Measurements from ENCODE around the gene FRK.
"Not testable (repeated sequence)": the region's sequence is repeated elsewhere in the genome, so short reads cannot be mapped to it uniquely, and the experiment has no call there.

The FRK gene

DNA sequence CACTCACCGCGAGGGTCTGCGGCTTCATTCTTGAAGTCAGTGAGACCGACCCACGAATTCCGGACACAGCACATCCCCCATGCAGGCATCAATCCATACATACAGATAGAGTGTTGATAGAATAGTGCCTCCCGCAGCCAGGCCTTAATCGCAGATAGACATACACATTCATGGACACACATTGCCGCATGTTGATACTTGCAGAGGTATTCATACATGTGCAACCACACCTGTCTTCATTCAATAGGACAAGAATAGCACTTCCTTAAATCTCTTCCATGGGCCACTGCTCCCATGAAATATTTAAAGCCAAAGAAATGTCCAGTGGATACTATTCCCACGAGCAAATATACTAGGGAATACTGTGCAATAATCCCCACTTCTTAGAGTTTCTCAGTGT is 170.5 kb downstream of the FRK start:
- no peak for TF ChIP-seq ZNF140 (tag by site-specific recombination; IDR thresholded peaks at IDR 0.05)
- TF ChIP-seq ZNF747 (tag by site-specific recombination; IDR thresholded peaks at IDR 0.05) = no peak
- TF ChIP-seq, protein P1, sequence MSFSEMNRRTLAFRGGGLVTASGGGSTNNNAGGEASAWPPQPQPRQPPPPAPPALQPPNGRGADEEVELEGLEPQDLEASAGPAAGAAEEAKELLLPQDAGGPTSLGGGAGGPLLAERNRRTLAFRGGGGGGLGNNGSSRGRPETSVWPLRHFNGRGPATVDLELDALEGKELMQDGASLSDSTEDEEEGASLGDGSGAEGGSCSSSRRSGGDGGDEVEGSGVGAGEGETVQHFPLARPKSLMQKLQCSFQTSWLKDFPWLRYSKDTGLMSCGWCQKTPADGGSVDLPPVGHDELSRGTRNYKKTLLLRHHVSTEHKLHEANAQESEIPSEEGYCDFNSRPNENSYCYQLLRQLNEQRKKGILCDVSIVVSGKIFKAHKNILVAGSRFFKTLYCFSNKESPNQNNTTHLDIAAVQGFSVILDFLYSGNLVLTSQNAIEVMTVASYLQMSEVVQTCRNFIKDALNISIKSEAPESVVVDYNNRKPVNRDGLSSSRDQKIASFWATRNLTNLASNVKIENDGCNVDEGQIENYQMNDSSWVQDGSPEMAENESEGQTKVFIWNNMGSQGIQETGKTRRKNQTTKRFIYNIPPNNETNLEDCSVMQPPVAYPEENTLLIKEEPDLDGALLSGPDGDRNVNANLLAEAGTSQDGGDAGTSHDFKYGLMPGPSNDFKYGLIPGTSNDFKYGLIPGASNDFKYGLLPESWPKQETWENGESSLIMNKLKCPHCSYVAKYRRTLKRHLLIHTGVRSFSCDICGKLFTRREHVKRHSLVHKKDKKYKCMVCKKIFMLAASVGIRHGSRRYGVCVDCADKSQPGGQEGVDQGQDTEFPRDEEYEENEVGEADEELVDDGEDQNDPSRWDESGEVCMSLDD (tag by site-specific recombination; IDR thresholded peaks at IDR 0.05) = no peak
- no peak for TF ChIP-seq ZNF623 (tag by site-specific recombination; IDR thresholded peaks at IDR 0.05)
- TF ChIP-seq, protein P2, sequence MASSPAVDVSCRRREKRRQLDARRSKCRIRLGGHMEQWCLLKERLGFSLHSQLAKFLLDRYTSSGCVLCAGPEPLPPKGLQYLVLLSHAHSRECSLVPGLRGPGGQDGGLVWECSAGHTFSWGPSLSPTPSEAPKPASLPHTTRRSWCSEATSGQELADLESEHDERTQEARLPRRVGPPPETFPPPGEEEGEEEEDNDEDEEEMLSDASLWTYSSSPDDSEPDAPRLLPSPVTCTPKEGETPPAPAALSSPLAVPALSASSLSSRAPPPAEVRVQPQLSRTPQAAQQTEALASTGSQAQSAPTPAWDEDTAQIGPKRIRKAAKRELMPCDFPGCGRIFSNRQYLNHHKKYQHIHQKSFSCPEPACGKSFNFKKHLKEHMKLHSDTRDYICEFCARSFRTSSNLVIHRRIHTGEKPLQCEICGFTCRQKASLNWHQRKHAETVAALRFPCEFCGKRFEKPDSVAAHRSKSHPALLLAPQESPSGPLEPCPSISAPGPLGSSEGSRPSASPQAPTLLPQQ (tag by site-specific recombination; IDR thresholded peaks at IDR 0.05) = no peak
- H3K36me3 ChIP-seq (ENCODE audit: control insufficient read depth in 2 of 2, insufficient read depth in 1 of 2, low read length in 2 of 2) = no peaks in the 10 kb centered on the region
- H3K27ac ChIP-seq (ENCODE audit: extremely low read depth, low read depth, low read length) = no peak overlapping the region
- ChIA-PET CTCF (no interaction called here), POLR2A (no interaction called here)
- H3K4me1 ChIP-seq (ENCODE audit: control insufficient read depth, insufficient read depth, low read length) = no peaks in the 10 kb centered on the region
- H3K4me3 ChIP-seq (ENCODE audit: low read depth, low read length) = no peak overlapping the region
- no peaks in the 10 kb centered on the region for H3K9me3 ChIP-seq (ENCODE audit: control insufficient read depth, insufficient read depth, low read depth, low read length)

DNA sequence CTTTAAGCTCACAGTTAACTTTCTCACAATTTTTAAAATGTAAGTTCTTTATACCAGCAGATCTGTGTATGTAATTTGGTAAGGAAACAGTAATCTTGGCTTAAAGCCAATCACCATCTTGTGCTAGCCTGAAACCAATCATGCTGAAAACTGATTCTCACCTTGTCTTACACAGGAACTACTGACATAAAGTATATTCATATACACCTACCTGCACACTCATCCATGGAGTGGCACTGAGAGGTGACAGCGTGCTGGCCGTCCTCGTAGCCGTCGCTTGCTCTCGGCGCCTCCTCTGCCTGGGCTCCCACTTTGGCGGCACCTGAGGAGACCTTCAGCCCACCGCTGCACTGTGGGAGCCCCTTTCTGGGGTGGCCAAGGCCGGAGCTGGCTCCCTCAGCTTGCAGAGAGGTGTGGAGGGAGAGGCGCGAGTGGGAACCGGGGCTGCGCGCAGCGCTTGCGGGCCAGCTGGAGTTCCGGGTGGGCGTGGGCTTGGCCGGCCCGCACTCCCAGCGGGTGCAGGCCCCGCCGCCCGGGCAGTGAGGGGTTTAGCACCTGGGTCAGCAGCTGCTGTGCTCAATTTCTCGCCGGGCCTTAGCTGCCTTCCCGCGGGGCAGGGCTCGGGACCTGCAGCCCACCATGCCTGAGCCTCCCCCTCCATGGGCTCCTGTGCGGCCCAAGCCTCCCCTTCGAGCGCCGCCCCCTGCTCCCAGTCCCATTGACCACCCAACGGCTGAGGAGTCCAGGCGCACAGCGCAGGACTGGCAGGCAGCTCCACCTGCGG is 171.8 kb downstream of the FRK start:
- CTCF ChIA-PET = interaction anchor here (0.6 kb wide), 1 partner anchor 16 kb away, joined by 4 read pairs; no protein-coding TSS in a partner anchor
- H3K9me3 ChIP-seq (ENCODE audit: control insufficient read depth, insufficient read depth, low read depth, low read length); H3K4me1 ChIP-seq (ENCODE audit: control insufficient read depth, insufficient read depth, low read length); H3K4me3 ChIP-seq (ENCODE audit: low read depth, low read length); POLR2A ChIA-PET; H3K36me3 ChIP-seq (ENCODE audit: control insufficient read depth in 2 of 2, insufficient read depth in 1 of 2, low read length in 2 of 2); H3K27ac ChIP-seq (ENCODE audit: extremely low read depth, low read depth, low read length): not testable (repeated sequence)

DNA sequence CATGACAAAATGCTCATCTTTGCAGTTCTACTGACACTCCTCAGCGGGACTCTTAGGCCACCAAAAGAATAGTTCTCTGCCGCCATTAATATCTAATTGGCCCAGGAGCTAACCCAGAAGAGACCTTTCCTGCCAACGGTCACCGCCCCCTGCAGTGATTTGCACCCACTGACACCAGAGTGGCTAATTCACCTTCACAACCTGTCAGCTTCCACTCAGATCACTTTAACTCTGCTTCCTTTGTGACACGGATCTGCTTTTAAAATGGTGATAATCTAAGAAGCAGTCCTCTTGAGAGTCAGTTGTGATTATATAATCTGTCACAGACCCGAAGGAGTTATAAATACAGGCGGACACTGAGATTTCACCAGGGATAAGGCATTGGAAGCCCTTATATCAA is 172.8 kb downstream of the FRK start:
- Histone ChIP-seq H3K4me1 (ENCODE audit: control insufficient read depth, insufficient read depth, low read length) (no peaks in the 10 kb centered on the region), H3K27ac (ENCODE audit: extremely low read depth, low read depth, low read length) (no peak overlapping the region), H3K36me3 (ENCODE audit: control insufficient read depth in 2 of 2, insufficient read depth in 1 of 2, low read length in 2 of 2) (no peaks in the 10 kb centered on the region), H3K4me3 (ENCODE audit: low read depth, low read length) (no peak overlapping the region), H3K9me3 (ENCODE audit: control insufficient read depth, insufficient read depth, low read depth, low read length) (no peaks in the 10 kb centered on the region)
- POLR2A ChIA-PET = no interaction called here
- no peak for TF ChIP-seq ZBTB8A (tag by site-specific recombination; IDR thresholded peaks at IDR 0.05)
- no peak for TF ChIP-seq ZFP37 (tag by site-specific recombination; IDR thresholded peaks at IDR 0.05)
- TF ChIP-seq ZNF433 (tag by site-specific recombination; IDR thresholded peaks at IDR 0.05; ENCODE audit: low read depth) = no peak
- TF ChIP-seq ZNF423 (tag by site-specific recombination; IDR thresholded peaks at IDR 0.05) = no peak
- TF ChIP-seq, protein P3, sequence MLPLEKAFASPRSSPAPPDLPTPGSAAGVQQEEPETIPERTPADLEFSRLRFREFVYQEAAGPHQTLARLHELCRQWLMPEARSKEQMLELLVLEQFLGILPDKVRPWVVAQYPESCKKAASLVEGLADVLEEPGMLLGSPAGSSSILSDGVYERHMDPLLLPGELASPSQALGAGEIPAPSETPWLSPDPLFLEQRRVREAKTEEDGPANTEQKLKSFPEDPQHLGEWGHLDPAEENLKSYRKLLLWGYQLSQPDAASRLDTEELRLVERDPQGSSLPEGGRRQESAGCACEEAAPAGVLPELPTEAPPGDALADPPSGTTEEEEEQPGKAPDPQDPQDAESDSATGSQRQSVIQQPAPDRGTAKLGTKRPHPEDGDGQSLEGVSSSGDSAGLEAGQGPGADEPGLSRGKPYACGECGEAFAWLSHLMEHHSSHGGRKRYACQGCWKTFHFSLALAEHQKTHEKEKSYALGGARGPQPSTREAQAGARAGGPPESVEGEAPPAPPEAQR (tag by site-specific recombination; IDR thresholded peaks at IDR 0.05) = no peak
- TF ChIP-seq, protein P4, sequence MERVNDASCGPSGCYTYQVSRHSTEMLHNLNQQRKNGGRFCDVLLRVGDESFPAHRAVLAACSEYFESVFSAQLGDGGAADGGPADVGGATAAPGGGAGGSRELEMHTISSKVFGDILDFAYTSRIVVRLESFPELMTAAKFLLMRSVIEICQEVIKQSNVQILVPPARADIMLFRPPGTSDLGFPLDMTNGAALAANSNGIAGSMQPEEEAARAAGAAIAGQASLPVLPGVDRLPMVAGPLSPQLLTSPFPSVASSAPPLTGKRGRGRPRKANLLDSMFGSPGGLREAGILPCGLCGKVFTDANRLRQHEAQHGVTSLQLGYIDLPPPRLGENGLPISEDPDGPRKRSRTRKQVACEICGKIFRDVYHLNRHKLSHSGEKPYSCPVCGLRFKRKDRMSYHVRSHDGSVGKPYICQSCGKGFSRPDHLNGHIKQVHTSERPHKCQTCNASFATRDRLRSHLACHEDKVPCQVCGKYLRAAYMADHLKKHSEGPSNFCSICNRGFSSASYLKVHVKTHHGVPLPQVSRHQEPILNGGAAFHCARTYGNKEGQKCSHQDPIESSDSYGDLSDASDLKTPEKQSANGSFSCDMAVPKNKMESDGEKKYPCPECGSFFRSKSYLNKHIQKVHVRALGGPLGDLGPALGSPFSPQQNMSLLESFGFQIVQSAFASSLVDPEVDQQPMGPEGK (tag by site-specific recombination; IDR thresholded peaks at IDR 0.05) = no peak
- no peak for TF ChIP-seq KLF7 (tag by site-specific recombination; IDR thresholded peaks at IDR 0.05; ENCODE audit: borderline replicate concordance)
- TF ChIP-seq ZNF24 (tag by site-specific recombination; IDR thresholded peaks at IDR 0.05) = no peak
- no peak for TF ChIP-seq HOXC10 (CRISPR knock-in tag; IDR thresholded peaks at IDR 0.05)
- TF ChIP-seq ZNF510 (tag by site-specific recombination; IDR thresholded peaks at IDR 0.05; ENCODE audit: insufficient replicate concordance) = no peak
- TF ChIP-seq EGR2 (tag by site-specific recombination; IDR thresholded peaks at IDR 0.05; ENCODE audit: low read depth) = no peak
- TF ChIP-seq MYNN (tag by site-specific recombination; IDR thresholded peaks at IDR 0.05; ENCODE audit: borderline replicate concordance) = no peak
- CTCF ChIA-PET = no interaction called here

All from HEK293 (cell line).